ENCODE data around the gene ASTN2. TPM values are rescaled to one million over a fixed set of nuclear protein-coding genes. Genes with fewer than 3 reads are reported as not detected.

The ASTN2 gene
- total and polyA plus RNA-seq, 10 of the 15 experiments (the other 5 are each of a cell fraction or from before 2014, with no cell fraction given) = 1.4 to 15.7 (median 7.0) TPM

- Histone ChIP-seq H3K27ac (ENCODE audit: control insufficient read depth, insufficient read depth) (no peak overlapping the region), H3K36me3 (ENCODE audit: control insufficient read depth in 2 of 2, insufficient read depth in 2 of 2, low read length in 1 of 2) (peaks cover 15 to 21% of the 10 kb centered on the region in 2 experiments), H3K9ac (ENCODE audit: control insufficient read depth, insufficient read depth, low read length) (no peak overlapping the region), H3K79me2 (ENCODE audit: control insufficient read depth, insufficient read depth, low read length) (peaks cover 22% of the 10 kb centered on the region), H3K4me2 (ENCODE audit: control insufficient read depth, insufficient read depth) (no peak overlapping the region), H3K9me3 (replicated peaks; ENCODE audit: control insufficient read depth, insufficient read depth, low read length) (no peaks in the 10 kb centered on the region; the same call in 2 of the 3 replicates), H3K27me3 (replicated peaks in 1 of 2; ENCODE audit: control insufficient read depth in 2 of 2, insufficient read depth in 2 of 2, low read length in 1 of 2) (no peaks in the 10 kb centered on the region), H3K4me1 (ENCODE audit: control insufficient read depth, insufficient read depth, low read length) (no peaks in the 10 kb centered on the region), H4K20me1 (ENCODE audit: control insufficient read depth, insufficient read depth) (no peaks in the 10 kb centered on the region), H3K4me3 (no peak overlapping the region), H2AFZ (ENCODE audit: control insufficient read depth, low read depth, low read length) (no peak overlapping the region)
- 60% methylated on average over 1 of the region's 1 CpG for WGBS (ENCODE audit: insufficient coverage, insufficient replicate concordance, low lambda C conversion rate, missing lambda C conversion rate)
- ChIA-PET POLR2A (interaction anchor here (0.5 kb wide), 1 partner anchor 9 kb away, joined by 3 read pairs; no protein-coding TSS in a partner anchor), CTCF (no interaction called here), RAD21 (ENCODE audit: unreplicated experiment) (no interaction called here), SMC1A (ENCODE audit: uncharacterized antibody, unreplicated experiment) (no interaction called here)
- BruUV-seq (replicated peaks) = no TSS peak
- intact Hi-C loops (cut with micrococcal nuclease; ENCODE audit: unreplicated experiment) = no loop called here
- DNase-seq (ENCODE audit: low read depth, low spot score) (no peak), ATAC-seq (no peak), FAIRE-seq (no peak)
- TF ChIP-seq GATAD2B (conservative IDR thresholded peaks at IDR 0.05; ENCODE audit: low read depth) (no peak), SREBF1 (IDR thresholded peaks at IDR 0.05; ENCODE audit: low read length) (no peak), YBX1 (IDR thresholded peaks at IDR 0.05) (no peak)
- in situ Hi-C loops (cut with MboI) = no loop called here
Observed at GRCh38 chr9:116697362-116697761, 717.5 kb downstream of the ASTN2 start.

GRCh38 chr9:116695438-116695837 lies 719.4 kb downstream of the ASTN2 start:
- Histone ChIP-seq H3K27ac (ENCODE audit: control insufficient read depth, insufficient read depth) (no peak overlapping the region), H3K4me3 (no peak overlapping the region), H3K79me2 (ENCODE audit: control insufficient read depth, insufficient read depth, low read length) (peaks cover 39% of the 10 kb centered on the region), H3K27me3 (replicated peaks in 1 of 2; ENCODE audit: control insufficient read depth in 2 of 2, insufficient read depth in 2 of 2, low read length in 1 of 2) (no peaks in the 10 kb centered on the region), H3K4me2 (ENCODE audit: control insufficient read depth, insufficient read depth) (no peak overlapping the region), H2AFZ (ENCODE audit: control insufficient read depth, low read depth, low read length) (no peak overlapping the region), H3K9me3 (replicated peaks; ENCODE audit: control insufficient read depth, insufficient read depth, low read length) (no peaks in the 10 kb centered on the region; the same call in 2 of the 3 replicates), H4K20me1 (ENCODE audit: control insufficient read depth, insufficient read depth) (no peaks in the 10 kb centered on the region), H3K36me3 (ENCODE audit: control insufficient read depth in 2 of 2, insufficient read depth in 2 of 2, low read length in 1 of 2) (peaks cover 15 to 19% of the 10 kb centered on the region in 2 experiments), H3K9ac (ENCODE audit: control insufficient read depth, insufficient read depth, low read length) (no peak overlapping the region), H3K4me1 (ENCODE audit: control insufficient read depth, insufficient read depth, low read length) (peaks cover 9% of the 10 kb centered on the region)
- DNase-seq (ENCODE audit: low read depth, low spot score) (no peak), FAIRE-seq (no peak), ATAC-seq (no peak)
- ChIA-PET POLR2A (no interaction called here), CTCF (no interaction called here), SMC1A (ENCODE audit: uncharacterized antibody, unreplicated experiment) (no interaction called here), RAD21 (ENCODE audit: unreplicated experiment) (no interaction called here)
- in situ Hi-C loops (cut with MboI) = no loop called here
- BruUV-seq (replicated peaks) = no TSS peak
- WGBS (ENCODE audit: insufficient coverage, insufficient replicate concordance, low lambda C conversion rate, missing lambda C conversion rate) = 68% methylated on average over 3 of the region's 3 CpGs
- intact Hi-C loops (cut with micrococcal nuclease; ENCODE audit: unreplicated experiment) = no loop called here
- no peak for TF ChIP-seq ZZZ3 (IDR thresholded peaks at IDR 0.05; ENCODE audit: control insufficient read depth, insufficient read length, low read depth)
- TF ChIP-seq ZNF622 (IDR thresholded peaks at IDR 0.05) = no peak
- no peak for TF ChIP-seq ATF3 (IDR thresholded peaks at IDR 0.05; ENCODE audit: borderline replicate concordance, extremely low read depth, low read depth, low read length)
- no peak for TF ChIP-seq ESRRA (IDR thresholded peaks at IDR 0.05; ENCODE audit: low read length)
- TF ChIP-seq E2F8 (IDR thresholded peaks at IDR 0.05; ENCODE audit: low read depth, partially characterized antibody) = no peak
- TF ChIP-seq HDAC6 (IDR thresholded peaks at IDR 0.05; ENCODE audit: unreplicated experiment) = no peak
- TF ChIP-seq CBX3 (IDR thresholded peaks at IDR 0.05; ENCODE audit: borderline replicate concordance, low read depth) = no peak
- TF ChIP-seq SREBF2 (IDR thresholded peaks at IDR 0.05; ENCODE audit: low read length) = no peak
- no peak for TF ChIP-seq RAD51 (IDR thresholded peaks at IDR 0.05)
- no peak for TF ChIP-seq PAX8 (IDR thresholded peaks at IDR 0.05)
- TF ChIP-seq WRNIP1 (IDR thresholded peaks at IDR 0.05; ENCODE audit: borderline replicate concordance, low read depth, low read length) = no peak
- no peak for TF ChIP-seq SUZ12 (IDR thresholded peaks at IDR 0.05; ENCODE audit: unreplicated experiment)
- no peak for TF ChIP-seq SIX5 (IDR thresholded peaks at IDR 0.05; ENCODE audit: low read depth, low read length, severe bottlenecking)
- no peak for TF ChIP-seq IKZF1 (conservative IDR thresholded peaks at IDR 0.05)
